ENCODE measurements around the gene ARF3. TPM values are rescaled to one million over a fixed set of nuclear protein-coding genes. Genes with fewer than 3 reads are reported as not detected.

Gene ARF3
- total and polyA plus RNA-seq, 8 donors: 29.5 to 96.0 (median 52.4) TPM

DNA sequence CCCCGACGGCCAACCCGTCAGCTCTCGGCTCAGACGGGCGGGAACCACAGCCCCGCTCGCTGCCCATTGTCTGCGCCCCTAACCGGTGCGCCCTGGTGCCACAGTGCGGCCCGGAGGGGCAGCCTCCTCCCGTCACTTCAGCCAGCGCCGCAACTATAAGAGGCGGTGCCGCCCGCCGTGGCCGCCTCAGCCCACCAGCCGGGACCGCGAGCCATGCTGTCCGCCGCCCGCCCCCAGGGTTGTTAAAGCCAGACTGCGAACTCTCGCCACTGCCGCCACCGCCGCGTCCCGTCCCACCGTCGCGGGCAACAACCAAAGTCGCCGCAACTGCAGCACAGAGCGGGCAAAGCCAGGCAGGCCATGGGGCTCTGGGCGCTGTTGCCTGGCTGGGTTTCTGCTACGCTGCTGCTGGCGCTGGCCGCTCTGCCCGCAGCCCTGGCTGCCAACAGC lies 21.0 kb upstream of the ARF3 start, which contains the start of gene WNT1:
Gene WNT1 (plus strand): TSS at position 32 of the 450 bp plus-strand sequence. CDS start 329 bp downstream, at position 361.
- Histone ChIP-seq H3K9me3 (no peaks in the 10 kb centered on the region), H3K36me3 (no peaks in the 10 kb centered on the region), H3K4me1 (peaks cover 12 to 25% (median 24%) of the 10 kb centered on the region in 3 donors), H3K27me3 (peaks cover 0 to 27% (median 3%) of the 10 kb centered on the region in 4 donors), H3K4me3 (peak within 1 kb of the TSS in 2 of 4 donors; percentile 31 to 39), H3K27ac (no peak within 1 kb of the TSS)
- no peak for FAIRE-seq
- DNase-seq: peak in 2 of 6 donors; percentile 67 to 86
- peak; percentile 29 to 62 (median 52) for ATAC-seq
- WGBS, 2 donors: 1 to 3% methylated on average over 38 to 45 of the region's 45 CpGs
- TF ChIP-seq, protein P1, sequence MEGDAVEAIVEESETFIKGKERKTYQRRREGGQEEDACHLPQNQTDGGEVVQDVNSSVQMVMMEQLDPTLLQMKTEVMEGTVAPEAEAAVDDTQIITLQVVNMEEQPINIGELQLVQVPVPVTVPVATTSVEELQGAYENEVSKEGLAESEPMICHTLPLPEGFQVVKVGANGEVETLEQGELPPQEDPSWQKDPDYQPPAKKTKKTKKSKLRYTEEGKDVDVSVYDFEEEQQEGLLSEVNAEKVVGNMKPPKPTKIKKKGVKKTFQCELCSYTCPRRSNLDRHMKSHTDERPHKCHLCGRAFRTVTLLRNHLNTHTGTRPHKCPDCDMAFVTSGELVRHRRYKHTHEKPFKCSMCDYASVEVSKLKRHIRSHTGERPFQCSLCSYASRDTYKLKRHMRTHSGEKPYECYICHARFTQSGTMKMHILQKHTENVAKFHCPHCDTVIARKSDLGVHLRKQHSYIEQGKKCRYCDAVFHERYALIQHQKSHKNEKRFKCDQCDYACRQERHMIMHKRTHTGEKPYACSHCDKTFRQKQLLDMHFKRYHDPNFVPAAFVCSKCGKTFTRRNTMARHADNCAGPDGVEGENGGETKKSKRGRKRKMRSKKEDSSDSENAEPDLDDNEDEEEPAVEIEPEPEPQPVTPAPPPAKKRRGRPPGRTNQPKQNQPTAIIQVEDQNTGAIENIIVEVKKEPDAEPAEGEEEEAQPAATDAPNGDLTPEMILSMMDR (IDR thresholded peaks at IDR 0.05): peak in 3 of 4 donors; percentile 4 to 9 (median 6)
- intact Hi-C loops (cut with DNase I): no loop called here

DNA sequence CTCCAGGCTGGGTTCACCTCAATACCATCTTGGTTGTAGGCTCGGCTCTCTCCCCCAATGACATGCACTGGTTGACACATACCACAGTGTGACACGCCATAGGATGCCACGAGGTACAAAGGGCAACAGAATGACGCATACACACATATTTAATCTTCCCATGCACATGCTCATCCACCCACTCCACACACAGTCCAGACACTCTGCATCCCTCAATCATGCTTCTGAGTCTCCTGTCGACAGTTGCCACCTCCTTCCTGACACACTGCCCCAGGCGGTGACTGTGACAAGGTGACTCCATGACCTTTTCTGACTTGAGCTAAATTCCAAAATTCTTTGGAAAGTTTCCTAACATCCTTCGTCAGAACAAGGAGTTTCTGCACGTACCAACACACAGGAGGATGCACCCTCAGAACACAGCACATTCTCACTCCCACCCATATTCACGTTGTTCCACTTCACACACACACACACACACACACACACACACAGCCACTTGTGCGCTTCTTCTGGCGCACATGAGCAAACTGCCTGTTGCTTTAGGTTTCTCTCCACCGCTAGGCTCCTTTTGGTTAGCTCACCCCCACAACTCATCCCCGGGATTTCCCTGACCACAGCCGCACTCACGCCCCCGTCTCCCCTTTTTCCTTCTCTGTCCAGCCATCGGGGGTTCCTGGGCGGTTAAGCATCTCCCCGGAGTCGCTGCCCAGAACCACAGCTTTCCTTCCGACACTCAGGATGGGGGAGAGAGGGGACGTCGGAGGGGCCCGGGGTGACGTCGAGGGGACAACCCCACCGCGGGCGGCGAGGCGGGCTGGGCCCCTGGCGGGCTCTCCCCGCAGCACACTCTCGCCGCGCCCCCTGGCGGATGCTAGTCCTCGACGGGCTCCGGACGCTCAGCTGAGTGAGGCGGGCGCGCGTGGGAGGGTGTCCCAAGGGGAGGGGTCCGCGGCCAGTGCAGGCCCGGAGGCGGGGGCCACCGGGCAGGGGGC lies 20.3 kb upstream of the ARF3 start:
- H3K27me3 ChIP-seq: peaks cover 0 to 27% (median 3%) of the 10 kb centered on the region in 4 donors
- H3K4me1 ChIP-seq: peaks cover 12 to 25% (median 24%) of the 10 kb centered on the region in 3 donors
- 10 to 13% methylated on average over 49 to 50 of the region's 50 CpGs for WGBS, 2 donors
- FAIRE-seq: no peak
- H3K27ac ChIP-seq: no peak overlapping the region
- peak in 3 of 6 donors; percentile 57 to 91 (median 73) for DNase-seq
- no peaks in the 10 kb centered on the region for H3K9me3 ChIP-seq
- H3K36me3 ChIP-seq: no peaks in the 10 kb centered on the region
- TF ChIP-seq, protein P1 (IDR thresholded peaks at IDR 0.05): peak; percentile 41 to 67 (median 64)
- intact Hi-C loops (cut with DNase I): no loop called here
- peak overlapping the region in 2 of 4 donors; percentile 31 to 39 for H3K4me3 ChIP-seq
- peak; percentile 61 to 71 (median 62) for ATAC-seq

GRCh38 chr12:48973941-48974673 lies 16.8 kb upstream of the ARF3 start:
- Histone ChIP-seq H3K27me3 (peaks cover 0 to 20% (median 3%) of the 10 kb centered on the region in 4 donors), H3K36me3 (no peaks in the 10 kb centered on the region), H3K9me3 (no peaks in the 10 kb centered on the region), H3K4me1 (peaks cover 0 to 11% (median 4%) of the 10 kb centered on the region in 3 donors), H3K27ac (no peak overlapping the region), H3K4me3 (no peak overlapping the region)
- WGBS, 2 donors: 19 to 21% methylated on average over 15 to 19 of the region's 19 CpGs
- FAIRE-seq (no peak), ATAC-seq (peak in 3 of 4 donors; percentile 53 to 65 (median 63)), DNase-seq (peak in 3 of 6 donors; percentile 49 to 82 (median 53))
- intact Hi-C loops (cut with DNase I): no loop called here
- TF ChIP-seq, protein P1 (IDR thresholded peaks at IDR 0.05): peak; percentile 16 to 56 (median 48)

DNA sequence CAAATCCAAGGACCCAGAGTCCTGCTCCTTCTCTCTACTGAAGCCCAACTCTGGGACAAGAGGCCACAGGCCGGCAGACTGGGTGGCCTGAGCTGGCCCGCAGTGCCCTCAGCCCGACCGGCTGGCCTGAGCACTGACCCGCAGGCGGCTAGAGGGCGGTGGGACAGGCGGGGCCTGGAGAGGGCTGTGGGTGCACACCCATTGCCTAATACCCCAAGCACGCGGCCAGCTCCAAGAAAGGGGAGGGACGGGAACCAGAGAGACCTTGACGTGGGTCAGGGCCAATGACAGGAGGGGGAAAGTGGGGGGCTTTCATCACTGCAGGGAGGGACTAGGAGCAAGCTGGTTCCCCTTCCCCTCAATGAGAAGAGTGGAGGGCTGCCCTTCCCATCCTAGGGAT lies 16.2 kb upstream of the ARF3 start:
- H3K27me3 ChIP-seq: peaks cover 0 to 20% (median 3%) of the 10 kb centered on the region in 4 donors
- 10 to 13% methylated on average over 12 of the region's 12 CpGs for WGBS, 2 donors
- H3K4me1 ChIP-seq: peaks cover 0 to 5% (median 0%) of the 10 kb centered on the region in 3 donors
- no peak overlapping the region for H3K4me3 ChIP-seq
- H3K27ac ChIP-seq: no peak overlapping the region
- no peaks in the 10 kb centered on the region for H3K36me3 ChIP-seq
- TF ChIP-seq, protein P1 (IDR thresholded peaks at IDR 0.05): no peak
- ATAC-seq: peak in 2 of 4 donors; percentile 7 to 25
- no peaks in the 10 kb centered on the region for H3K9me3 ChIP-seq
- no peak for FAIRE-seq
- no peak for DNase-seq
- intact Hi-C loops (cut with DNase I): no loop called here
